K562 (cell line): ENCODE data around the gene SPTBN2. TPM values are rescaled to one million over a fixed set of nuclear protein-coding genes. Genes with fewer than 3 reads are reported as not detected.

Experiments
- ARID1B ChIP-seq: fragments of 450-650 bp; IDR thresholded peaks from 2 replicates; pipeline ENCODE4 v1.6.1; 2016; ENCODE audit warnings: antibody characterized with exemption, mild to moderate bottlenecking, inconsistent platforms
- BCOR ChIP-seq: fragments of 450-650 bp; IDR thresholded peaks from 2 replicates; pipeline ENCODE4 v1.6.1; 2016
- BRD4 ChIP-seq: fragments of 200-600 bp; sonication (generic); IDR thresholded peaks from 2 replicates; pipeline ENCODE4 v1.6.1; 2017; ENCODE audit warnings: inconsistent platforms
- CEBPG ChIP-seq, 3 experiments: fragments of 200-800 bp in 1 of 3; sonication (Bioruptor generic) in 1 of 3; sonication (generic) in 1 of 3; formaldehyde crosslinking in 1 of 3; IDR thresholded peaks in 2 of 3; conservative IDR thresholded peaks in 1 of 3; 2 replicates each; pipeline versions ENCODE4 v1.6.1 to v1.8.0; 2016 to 2022; ENCODE audit warnings: missing compliant biosample characterization in 2 of 3, missing genetic modification characterization in 2 of 3, mild to moderate bottlenecking in 1 of 3, missing genetic modification reagents in 1 of 3
- NCOA6 ChIP-seq: fragments of 450-650 bp; IDR thresholded peaks from 2 replicates; pipeline ENCODE4 v1.6.1; 2017; ENCODE audit warnings: mild to moderate bottlenecking
- PML ChIP-seq: IDR thresholded peaks from 2 replicates; pipeline ENCODE4 v1.6.1; 2012; ENCODE audit warnings: low read length, inconsistent platforms
- RBBP5 ChIP-seq: fragments of 200-600 bp; sonication (generic); IDR thresholded peaks from 2 replicates; pipeline ENCODE4 v1.6.1; 2012; ENCODE audit warnings: borderline replicate concordance, mild to moderate bottlenecking, low read length, control low read depth, inconsistent platforms; ENCODE audit not compliant: insufficient read depth, poor library complexity, severe bottlenecking
- SMARCE1 ChIP-seq: fragments of 450-650 bp; IDR thresholded peaks from 2 replicates; pipeline ENCODE4 v1.7.1; 2016; ENCODE audit warnings: mild to moderate bottlenecking
- SREBF1 ChIP-seq: fragments of 150-350 bp; IDR thresholded peaks from 2 replicates; pipeline ENCODE4 v1.6.1; 2014; ENCODE audit warnings: antibody characterized with exemption, low read depth, low read length, borderline replicate concordance
- TEAD2 ChIP-seq: fragments of 450-650 bp; IDR thresholded peaks from 2 replicates; pipeline ENCODE4 v1.6.1; 2016; ENCODE audit warnings: missing genetic modification characterization, control low read depth, missing compliant biosample characterization
- XRCC5 ChIP-seq: fragments of 200-400 bp; formaldehyde crosslinking; IDR thresholded peaks from 2 replicates; pipeline ENCODE4 v1.6.1; 2017; ENCODE audit warnings: low read depth, mild to moderate bottlenecking, low read length
- YY1 ChIP-seq, 3 experiments: IDR thresholded peaks; 2 replicates each; pipeline ENCODE4 v1.6.1; 2011; ENCODE audit warnings: low read length in 2 of 3, mild to moderate bottlenecking in 2 of 3, moderate library complexity in 2 of 3, borderline replicate concordance in 1 of 3, control low read depth in 1 of 3, low read depth in 1 of 3; ENCODE audit not compliant: insufficient read depth in 3 of 3, insufficient replicate concordance in 2 of 3, control insufficient read depth in 1 of 3, insufficient read length in 1 of 3; ENCODE audit errors: extremely low read depth in 1 of 3
- ZBTB43 ChIP-seq: sonication (generic); formaldehyde crosslinking; IDR thresholded peaks from 2 replicates; pipeline ENCODE4 v1.8.0; 2023; ENCODE audit warnings: mild to moderate bottlenecking, missing genetic modification reagents
- ZFP1 ChIP-seq: fragments of 450-650 bp; formaldehyde crosslinking; IDR thresholded peaks from 2 replicates; pipeline ENCODE4 v1.4.0; 2020; ENCODE audit warnings: mild to moderate bottlenecking, mixed read lengths
- polyA plus RNA-seq, 8 experiments: library from polyadenylated mRNA; depleted of rRNA in 4 of 8; stranded (reverse) in 5 of 8; unstranded in 3 of 8; fragments of >200 nt; fragmentation: Nextera tagmentation in 2 of 8; fragmentation: Illumina TruSeq in 1 of 8; extraction: Ambion mirVana in 2 of 8; extraction: Trizol in 1 of 8; gene quantifications; 2 replicates each; pipeline versions ENCODE4 v1.2.1 to v1.2.3, GENCODE V29; 2011 to 2014; ENCODE audit warnings: inconsistent platforms in 1 of 8, missing spikeins in 1 of 8
- total RNA-seq, 7 experiments: library from RNA; depleted of rRNA in 6 of 7; stranded (reverse); fragments of >200 nt in 6 of 7; fragmentation: Illumina TruSeq in 2 of 7; extraction: Trizol in 2 of 7; gene quantifications; 2 replicates each; pipeline versions ENCODE4 v1.2.1 to v1.2.3, GENCODE V29; 2011 to 2021; ENCODE audit warnings: low replicate concordance in 1 of 7
- TF ChIP-seq, protein P1 (sequence below): fragments of 450-650 bp; IDR thresholded peaks from 2 replicates; pipeline ENCODE4 v1.6.1; 2016
- TF ChIP-seq, protein P2 (sequence below): sonication (generic); formaldehyde crosslinking; IDR thresholded peaks from 2 replicates; pipeline ENCODE4 v1.8.0; 2023; ENCODE audit warnings: mild to moderate bottlenecking, missing genetic modification reagents
- TF ChIP-seq, protein P3 (sequence below): fragments of 250-450 bp; sonication (Bioruptor Pico); IDR thresholded peaks from 2 replicates; pipeline ENCODE4 v1.5.1; 2021; ENCODE audit warnings: mild to moderate bottlenecking
- TF ChIP-seq, protein P4 (sequence below): fragments of 250-450 bp; sonication (Bioruptor Pico); IDR thresholded peaks from 2 replicates; pipeline ENCODE4 v1.8.0; 2022; ENCODE audit warnings: moderate library complexity, mild to moderate bottlenecking, inconsistent platforms

SPTBN2 gene
- total and polyA plus RNA-seq, 9 of the 15 experiments (the other 6 are each of a cell fraction or from before 2014, with no cell fraction given): 0.38 to 56.5 (median 19.7) TPM

DNA sequence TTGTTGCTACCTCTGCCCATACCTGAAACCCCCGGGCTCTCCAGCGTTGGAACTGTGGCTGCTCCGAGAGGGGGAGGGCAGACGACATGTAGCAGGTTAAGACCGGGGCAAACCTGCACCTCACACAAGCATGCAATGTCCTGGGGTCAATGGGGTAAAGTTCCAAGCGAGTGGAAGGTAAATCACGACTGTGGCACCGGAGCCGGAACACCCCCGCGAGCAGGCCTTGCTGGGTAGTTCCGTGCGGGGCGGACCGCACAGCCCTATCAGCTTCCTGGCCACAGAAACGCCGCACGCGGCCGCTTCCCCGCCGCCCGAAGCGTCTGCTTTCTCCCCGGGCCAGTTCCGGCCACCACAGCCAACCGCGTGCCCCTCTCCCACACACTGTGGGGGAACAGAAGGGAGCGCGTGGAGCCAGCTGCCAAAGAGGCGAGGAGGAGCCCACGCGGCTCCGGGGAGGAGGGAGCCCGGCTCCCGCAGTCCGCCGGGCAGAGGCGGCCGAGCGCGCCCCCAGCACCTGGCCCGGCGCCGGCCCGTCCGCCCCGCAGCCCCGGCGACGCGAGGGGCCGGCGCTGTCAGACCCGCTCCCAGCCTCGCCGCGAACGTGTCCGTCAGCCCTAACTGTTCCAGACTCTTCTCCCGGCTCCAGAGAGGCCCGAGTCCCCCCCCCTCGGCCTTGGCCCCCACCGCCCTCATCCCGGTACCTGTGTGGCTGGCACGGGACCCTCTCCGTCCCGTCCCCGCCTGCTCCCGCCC, 1.6 kb downstream of the SPTBN2 start (continued):
- TF ChIP-seq, protein P1, sequence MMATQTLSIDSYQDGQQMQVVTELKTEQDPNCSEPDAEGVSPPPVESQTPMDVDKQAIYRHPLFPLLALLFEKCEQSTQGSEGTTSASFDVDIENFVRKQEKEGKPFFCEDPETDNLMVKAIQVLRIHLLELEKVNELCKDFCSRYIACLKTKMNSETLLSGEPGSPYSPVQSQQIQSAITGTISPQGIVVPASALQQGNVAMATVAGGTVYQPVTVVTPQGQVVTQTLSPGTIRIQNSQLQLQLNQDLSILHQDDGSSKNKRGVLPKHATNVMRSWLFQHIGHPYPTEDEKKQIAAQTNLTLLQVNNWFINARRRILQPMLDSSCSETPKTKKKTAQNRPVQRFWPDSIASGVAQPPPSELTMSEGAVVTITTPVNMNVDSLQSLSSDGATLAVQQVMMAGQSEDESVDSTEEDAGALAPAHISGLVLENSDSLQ: peak; percentile 10; the same call in 1 of the 2 replicates
- TF ChIP-seq XRCC5 (0 out of 2 replicates have a peak, but pooled peaks have one; percentile 70), SREBF1 (no peak), ZBTB43 (no peak), NCOA6 (no peak), CEBPG (CRISPR knock-in tag; IDR thresholded peaks at IDR 0.05) (0 out of 2 replicates have a peak, but pooled peaks have one; percentile 27), CEBPG (tag; conservative IDR thresholded peaks at IDR 0.05 in 1 of 2, IDR thresholded peaks at IDR 0.05 in 1 of 2) (no peak), RBBP5 (peak; percentile 84), BCOR (0 out of 2 replicates have a peak, but pooled peaks have one; percentile 27), ARID1B (peak; percentile 36; the same call in 1 of the 2 replicates), BRD4 (no peak), TEAD2 (tag) (no peak), YY1 (IDR thresholded peaks at IDR 0.05; ENCODE audit: borderline replicate concordance in 1 of 3, control insufficient read depth in 1 of 3, extremely low read depth in 1 of 3, insufficient read depth in 3 of 3, insufficient read length in 1 of 3, insufficient replicate concordance in 2 of 3, low read depth in 1 of 3, low read length in 2 of 3) (peak in 1 of 3 experiments; percentile 15), SMARCE1 (peak; percentile 33; the same call in 1 of the 2 replicates), ZFP1 (no peak), PML (no peak)
- TF ChIP-seq, protein P2, sequence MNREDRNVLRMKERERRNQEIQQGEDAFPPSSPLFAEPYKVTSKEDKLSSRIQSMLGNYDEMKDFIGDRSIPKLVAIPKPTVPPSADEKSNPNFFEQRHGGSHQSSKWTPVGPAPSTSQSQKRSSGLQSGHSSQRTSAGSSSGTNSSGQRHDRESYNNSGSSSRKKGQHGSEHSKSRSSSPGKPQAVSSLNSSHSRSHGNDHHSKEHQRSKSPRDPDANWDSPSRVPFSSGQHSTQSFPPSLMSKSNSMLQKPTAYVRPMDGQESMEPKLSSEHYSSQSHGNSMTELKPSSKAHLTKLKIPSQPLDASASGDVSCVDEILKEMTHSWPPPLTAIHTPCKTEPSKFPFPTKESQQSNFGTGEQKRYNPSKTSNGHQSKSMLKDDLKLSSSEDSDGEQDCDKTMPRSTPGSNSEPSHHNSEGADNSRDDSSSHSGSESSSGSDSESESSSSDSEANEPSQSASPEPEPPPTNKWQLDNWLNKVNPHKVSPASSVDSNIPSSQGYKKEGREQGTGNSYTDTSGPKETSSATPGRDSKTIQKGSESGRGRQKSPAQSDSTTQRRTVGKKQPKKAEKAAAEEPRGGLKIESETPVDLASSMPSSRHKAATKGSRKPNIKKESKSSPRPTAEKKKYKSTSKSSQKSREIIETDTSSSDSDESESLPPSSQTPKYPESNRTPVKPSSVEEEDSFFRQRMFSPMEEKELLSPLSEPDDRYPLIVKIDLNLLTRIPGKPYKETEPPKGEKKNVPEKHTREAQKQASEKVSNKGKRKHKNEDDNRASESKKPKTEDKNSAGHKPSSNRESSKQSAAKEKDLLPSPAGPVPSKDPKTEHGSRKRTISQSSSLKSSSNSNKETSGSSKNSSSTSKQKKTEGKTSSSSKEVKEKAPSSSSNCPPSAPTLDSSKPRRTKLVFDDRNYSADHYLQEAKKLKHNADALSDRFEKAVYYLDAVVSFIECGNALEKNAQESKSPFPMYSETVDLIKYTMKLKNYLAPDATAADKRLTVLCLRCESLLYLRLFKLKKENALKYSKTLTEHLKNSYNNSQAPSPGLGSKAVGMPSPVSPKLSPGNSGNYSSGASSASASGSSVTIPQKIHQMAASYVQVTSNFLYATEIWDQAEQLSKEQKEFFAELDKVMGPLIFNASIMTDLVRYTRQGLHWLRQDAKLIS (CRISPR knock-in tag): no peak
- TF ChIP-seq, protein P3, sequence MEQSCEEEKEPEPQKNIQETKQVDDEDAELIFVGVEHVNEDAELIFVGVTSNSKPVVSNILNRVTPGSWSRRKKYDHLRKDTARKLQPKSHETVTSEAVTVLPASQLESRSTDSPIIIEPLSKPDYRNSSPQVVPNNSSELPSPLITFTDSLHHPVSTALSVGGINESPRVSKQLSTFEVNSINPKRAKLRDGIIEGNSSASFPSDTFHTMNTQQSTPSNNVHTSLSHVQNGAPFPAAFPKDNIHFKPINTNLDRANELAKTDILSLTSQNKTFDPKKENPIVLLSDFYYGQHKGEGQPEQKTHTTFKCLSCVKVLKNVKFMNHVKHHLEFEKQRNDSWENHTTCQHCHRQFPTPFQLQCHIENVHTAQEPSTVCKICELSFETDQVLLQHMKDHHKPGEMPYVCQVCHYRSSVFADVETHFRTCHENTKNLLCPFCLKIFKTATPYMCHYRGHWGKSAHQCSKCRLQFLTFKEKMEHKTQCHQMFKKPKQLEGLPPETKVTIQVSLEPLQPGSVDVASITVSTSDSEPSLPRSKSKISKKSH (CRISPR knock-in tag): no peak
- TF ChIP-seq, protein P4, sequence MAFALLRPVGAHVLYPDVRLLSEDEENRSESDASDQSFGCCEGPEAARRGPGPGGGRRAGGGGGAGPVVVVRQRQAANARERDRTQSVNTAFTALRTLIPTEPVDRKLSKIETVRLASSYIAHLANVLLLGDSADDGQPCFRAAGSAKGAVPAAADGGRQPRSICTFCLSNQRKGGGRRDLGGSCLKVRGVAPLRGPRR (CRISPR knock-in tag): no peak
